NK-92 treated with Interleukin-12 subunit alpha and Interleukin-12 subunit beta, amount 100 ng/mL, for 24 hours (cell line): ENCODE data around the gene POLN.

Source experiments
- DNase-seq: peaks from one replicate; lab custom pipeline; 2025; lab: John Stamatoyannopoulos, UW

POLN gene

GRCh38 chr4:2070421-2071251 lies 171.3 kb downstream of the POLN start:
- no peak for DNase-seq

DNA sequence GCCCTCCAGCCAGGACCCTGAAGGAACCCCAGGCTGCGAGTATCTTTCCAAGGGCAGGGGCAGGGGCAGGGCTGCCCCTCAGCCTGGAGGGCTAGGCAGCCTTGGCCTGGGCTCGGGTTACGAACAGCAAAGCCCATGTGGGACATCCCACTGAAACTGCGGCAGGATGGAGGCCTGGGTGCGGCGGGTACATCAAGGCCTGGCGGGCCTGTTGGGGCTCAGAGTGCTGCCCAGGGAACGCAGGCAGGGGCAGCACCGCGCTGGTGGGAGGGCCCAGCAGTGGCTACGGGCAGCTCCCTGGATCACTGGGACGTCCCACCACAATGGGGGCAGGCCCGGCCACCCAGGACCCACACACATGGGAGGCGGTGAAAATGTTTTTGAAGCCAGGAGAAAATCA lies 171.9 kb downstream of the POLN start:
- no peak for DNase-seq

DNA sequence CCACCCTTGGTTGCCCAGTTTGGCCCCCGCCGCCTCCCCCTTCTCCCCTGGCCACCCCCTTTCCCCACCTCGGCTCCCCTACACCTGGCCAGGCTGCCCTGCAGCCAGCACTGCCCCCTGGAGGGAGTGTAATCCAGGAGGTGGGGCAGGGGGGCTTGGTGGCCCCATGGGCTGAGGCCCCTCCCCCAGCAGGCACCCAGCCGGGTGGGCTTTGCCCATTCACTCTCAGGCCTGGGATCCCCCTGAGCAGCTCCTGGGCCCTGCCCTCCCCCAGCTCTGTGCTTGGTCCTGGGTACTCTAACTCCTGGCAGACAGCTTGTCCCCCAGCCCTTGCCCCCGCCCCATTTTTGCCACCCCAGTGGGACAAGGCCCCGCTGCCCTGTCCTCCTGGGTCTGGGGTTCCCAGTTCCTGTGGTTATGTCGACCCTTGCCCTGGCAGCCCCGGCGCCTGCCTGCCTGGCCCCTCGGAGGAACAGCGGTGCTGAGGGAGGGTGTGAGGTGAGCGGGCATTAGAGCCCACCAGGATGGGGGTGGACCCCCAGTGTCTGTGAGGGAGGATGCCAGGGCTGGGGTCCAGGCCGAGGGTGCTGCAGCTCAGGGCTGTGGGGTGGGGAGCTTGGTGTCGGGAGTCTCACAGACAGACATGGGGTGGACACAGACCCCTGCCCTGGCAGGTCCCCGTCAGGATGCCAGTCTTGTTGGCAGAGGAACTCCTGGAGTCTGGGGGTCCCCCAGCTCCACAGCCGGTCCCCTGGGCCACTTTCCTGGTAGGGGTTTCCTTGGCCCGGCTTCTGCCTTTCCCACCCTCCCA lies 172.6 kb downstream of the POLN start:
- no peak for DNase-seq

DNA sequence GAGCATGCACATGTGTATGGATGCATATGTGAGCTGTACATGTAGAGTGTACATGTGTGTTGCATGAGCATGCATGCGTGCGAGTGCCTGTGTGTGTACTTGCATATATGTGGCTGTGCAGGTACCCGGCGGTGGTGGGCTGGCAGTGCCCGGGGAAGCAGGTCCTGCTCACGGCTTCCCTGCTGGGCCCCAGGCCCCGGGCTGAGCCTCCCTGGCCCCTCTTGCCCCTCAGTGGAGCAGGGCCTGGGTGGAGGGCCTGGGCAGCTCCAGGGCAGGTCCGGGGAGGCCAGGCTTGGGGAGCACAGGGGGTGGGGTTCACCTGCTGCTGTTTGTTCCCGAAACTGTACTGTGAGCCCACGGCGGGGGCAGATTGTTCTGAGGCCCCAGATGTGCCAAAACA lies 173.4 kb downstream of the POLN start:
- no peak for DNase-seq

DNA sequence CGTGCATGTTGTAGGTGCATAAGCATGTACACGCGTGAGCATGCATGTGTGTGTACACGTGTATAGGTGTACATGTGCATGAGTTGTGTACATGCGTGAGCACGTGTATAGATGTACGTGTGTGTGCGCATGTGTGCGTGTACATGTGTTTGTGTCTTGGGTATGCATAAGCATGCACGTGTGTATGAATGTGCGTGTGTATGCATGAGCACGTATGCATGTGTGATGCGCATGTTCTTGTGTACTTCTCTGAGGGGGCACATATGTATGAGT lies 173.8 kb downstream of the POLN start:
- DNase-seq: no peak

DNA sequence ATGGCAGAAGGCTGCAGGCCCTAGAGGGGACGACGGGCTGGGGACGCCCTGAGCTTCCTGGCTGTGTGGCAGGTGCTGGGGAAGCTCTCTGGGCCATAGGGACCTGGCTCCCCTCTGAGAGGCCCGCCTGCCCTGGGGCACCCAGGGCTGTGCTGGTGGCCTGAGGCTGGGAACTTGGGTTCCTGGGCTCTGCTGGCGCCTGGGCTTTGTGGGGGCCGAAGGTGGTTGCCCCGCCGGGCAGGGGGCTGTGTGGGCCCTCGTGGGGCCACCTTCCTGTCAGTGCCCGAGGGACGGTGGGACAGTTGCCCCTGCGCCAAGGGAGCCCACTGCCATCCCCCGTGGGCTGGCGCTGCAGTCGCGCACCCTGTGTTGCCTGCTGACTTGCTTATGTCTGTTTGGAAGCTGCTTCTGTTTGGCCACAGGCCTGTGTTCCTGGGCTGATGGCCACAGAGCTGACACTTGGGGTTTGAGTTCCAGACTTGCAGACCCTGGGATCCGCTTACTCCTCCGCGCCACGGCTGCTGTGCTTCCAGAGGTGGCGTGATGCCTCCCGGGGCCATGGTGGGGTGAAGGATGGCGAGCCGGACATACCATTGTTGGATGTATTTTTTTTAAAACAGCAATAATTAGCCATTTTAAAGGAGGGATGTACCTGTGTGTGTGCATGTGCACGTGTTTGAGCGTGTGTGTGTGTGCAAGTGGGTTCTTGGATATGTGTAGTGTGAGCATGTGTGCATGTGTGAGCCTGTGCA lies 174.3 kb downstream of the POLN start:
- no peak for DNase-seq

- no peak for DNase-seq
Observed at GRCh38 chr4:2066571-2067445, 175.1 kb downstream of the POLN start.

GRCh38 chr4:2066011-2066551 lies 175.8 kb downstream of the POLN start:
- DNase-seq: no peak

DNA sequence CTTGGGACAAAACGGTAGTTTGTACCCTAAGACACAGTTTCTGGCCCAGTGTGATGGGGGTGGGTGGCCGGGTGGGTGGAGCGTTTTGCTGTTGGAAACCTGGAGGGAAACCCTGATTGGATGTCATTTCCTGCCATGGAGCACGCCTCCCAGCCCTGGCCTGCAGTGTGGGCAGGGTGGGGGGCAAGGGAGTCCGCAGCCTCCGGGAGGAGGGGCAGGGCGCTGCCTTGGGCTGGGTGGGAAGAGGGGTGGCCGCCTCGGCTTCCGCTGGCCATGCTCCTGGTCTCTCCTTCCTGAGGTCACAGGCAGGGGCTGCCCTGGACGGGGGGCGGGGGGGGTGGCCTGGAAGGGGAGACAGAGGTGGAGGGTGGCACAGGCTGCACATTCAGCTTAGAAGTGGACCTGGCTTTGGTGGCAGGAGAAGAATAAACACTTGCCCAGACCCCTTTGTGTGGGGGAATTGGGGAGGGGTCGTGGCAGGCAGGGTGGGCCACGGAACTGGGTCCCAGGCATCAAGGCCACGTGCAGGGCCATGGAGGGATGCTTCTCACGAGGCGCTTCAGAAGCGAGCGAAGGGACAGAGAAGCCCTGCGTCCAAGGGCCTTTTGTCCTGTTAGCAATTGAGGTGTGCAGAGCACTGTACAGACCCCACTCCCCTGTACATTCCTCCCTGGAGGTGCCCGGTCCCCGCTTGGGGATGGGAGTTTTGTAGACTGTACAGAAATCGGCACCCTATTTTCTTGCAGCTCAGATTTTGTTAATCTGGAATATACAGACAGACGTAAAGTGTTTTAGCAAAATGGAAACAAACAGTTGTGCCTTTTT lies 176.6 kb downstream of the POLN start:
- no peak for DNase-seq

DNA sequence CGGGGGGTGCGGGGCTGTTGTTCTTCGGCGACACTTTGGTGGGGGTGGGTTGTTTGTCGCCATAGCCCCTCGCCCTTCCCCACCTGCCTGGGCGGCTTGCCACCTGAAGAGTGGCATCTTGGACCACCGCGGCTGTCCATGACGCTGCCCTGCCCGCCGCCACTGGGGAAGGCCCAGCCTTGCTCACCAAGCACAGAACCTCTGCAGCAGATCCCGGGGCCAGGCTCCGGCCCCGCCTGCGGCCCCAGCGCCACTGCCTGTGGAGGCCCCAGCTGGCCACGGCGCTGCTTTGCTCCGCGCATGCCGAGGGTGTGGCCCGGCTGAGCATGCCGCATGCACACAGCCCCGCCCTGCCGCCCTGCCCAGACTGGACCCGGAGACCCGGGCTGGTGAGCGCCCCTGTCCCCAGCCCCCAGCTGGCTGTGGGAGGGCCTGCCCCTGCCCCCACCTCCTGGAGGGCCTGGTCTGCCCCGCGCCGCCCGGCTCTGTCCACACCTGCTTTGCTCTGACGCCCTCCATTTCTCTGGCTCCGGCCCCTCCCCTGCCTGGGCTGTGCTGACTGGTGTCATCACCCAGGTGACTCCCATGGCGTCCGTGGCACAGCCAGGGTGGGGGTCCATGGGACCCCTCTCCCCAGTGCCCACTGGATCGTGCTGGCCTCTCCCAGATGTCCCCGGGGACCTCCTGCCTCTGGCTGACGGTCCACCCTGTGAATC lies 177.5 kb downstream of the POLN start:
- DNase-seq: no peak

- DNase-seq: no peak
Observed at GRCh38 chr4:2063557-2064275, 178.2 kb downstream of the POLN start.

GRCh38 chr4:2062808-2063524 lies 179.0 kb downstream of the POLN start:
- no peak for DNase-seq

DNA sequence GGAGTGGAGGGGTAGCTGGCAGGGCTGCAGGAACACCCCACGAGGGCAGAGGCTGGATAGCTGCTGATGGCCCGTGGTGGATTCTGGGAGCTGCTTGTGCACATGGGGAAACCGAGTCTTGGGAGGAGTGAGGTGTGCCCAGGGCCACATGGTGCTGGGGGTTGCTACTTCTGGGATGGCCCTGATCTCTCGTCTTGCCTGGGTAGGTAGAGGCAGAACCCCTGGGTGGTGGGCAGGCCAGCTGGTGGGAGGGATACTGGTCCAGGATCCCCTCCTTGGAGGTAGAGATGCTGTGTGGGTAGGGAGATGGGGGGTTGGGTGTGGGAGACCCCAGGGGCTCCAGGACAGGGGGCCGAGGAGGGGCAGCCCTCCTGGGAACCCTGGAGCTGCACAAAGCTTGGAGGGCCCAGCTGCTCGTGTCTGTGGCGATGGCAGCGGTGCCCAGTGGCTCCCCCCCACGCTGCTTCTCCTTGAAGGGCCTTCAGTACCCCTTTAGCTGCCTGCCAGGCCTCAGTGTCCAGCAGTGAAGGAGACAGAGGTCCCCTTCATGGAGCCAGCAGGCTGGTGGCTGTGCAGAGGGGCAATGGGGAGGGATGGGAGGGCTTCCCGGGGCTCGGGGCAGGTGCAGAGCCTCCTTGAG lies 179.6 kb downstream of the POLN start:
- no peak for DNase-seq

GRCh38 chr4:2061186-2062131 lies 180.5 kb downstream of the POLN start:
- no peak for DNase-seq

DNA sequence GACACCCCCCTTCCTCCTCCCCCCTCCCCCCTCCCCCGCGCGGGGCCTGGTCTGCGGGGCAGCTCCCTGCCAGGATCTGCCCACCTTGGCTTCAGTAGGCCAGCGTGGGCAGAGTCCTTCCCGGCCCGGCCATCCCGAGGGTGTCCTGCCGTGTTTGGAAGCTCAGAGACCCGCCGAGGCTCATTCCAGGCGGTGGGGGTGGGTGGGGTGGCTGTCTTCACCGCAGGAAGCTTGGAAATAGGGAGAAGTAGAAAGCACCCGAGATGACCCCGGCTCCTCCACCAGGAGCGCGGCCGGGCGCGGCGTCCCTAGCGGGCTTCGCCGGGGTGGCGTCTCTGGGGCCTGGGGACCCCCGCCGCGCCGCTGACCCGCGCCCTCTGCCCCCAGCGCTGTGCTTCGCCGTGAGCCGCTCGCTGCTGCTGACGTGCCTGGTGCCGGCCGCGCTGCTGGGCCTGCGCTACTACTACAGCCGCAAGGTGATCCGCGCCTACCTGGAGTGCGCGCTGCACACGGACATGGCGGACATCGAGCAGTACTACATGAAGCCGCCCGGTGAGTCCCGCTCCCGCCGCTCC lies 181.2 kb downstream of the POLN start:
- no peak for DNase-seq

DNA sequence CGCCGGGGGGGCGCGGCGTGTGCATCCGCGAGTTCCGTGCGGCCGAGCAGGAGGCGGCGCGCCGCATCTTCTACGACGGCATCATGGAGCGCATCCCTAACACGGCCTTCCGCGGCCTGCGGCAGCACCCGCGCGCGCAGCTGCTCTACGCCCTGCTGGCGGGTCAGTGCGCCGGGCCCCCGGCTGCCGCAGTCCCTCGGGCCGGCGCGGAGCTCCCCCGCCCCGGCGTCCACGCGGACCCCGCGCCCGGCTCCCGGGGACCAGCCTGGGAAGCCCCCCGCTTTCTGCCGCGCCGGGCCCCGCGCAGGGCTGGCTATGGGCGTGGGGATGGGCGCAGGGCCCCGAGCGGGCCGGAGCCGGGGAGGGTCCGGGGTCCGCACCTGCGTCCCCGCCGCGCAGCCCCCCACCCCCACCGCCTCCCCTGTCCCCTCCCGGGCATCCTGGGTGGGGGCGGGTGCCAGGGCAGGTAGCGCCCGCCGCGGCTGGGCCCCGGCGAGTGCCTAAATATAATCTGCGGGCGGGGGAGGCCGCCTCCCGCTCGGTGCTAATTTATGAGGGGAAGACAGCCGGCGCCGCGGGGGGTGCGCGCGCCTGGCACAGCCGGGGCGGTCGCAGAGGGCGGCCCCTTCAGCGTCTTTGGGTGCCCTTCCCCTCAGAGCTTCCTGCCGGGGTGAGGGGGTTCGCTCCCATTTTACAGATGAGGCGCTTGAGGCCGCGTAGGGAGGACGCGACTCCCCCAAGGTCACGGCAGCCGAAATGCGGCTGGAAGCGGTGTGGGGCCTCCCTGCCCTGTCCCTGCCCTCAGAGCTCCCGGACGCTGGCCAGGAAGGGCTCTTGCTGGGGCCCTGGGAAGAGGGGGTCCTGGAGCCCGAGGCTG lies 182.0 kb downstream of the POLN start:
- DNase-seq: no peak
